HG03103 (cell line): ENCODE data around the gene CCDC3.

Experiments used
- ATAC-seq: cut with Tn5 transposase; IDR thresholded peaks from one replicate; pipeline ENCODE4 v1.9.1; 2021; ENCODE audit warnings: low read depth; ENCODE audit not compliant: unreplicated experiment

The CCDC3 gene

DNA sequence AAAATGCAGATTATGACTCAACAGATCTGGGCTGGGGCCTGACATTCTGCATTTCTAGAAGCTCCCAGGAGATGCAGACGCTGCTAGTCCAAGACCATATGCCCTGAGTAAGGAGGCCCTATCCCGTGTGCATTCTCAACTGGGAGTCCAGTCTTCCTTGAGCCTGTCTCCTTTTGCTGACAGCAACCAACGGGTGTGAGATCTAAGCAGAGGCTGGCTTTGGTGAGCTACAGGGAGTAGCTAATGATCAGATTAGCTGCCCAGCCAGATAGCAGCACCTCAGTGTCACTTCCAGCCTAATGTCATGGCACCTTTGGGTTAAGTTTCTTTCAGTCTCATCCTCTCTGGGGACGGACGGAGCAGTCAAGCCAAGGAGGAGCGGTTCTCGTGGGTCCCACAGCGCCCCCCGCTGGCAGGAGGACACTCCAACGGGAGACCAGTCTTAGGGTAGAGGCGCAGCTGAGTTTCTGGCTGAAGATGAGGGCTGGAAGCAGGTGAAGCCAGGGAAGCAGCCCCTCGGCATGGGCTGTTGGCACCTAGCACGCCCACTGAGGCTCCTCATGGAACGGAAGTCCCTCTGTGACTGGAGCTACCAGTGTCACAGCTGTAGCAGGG lies 154.0 kb downstream of the CCDC3 start:
- no peak for ATAC-seq

DNA sequence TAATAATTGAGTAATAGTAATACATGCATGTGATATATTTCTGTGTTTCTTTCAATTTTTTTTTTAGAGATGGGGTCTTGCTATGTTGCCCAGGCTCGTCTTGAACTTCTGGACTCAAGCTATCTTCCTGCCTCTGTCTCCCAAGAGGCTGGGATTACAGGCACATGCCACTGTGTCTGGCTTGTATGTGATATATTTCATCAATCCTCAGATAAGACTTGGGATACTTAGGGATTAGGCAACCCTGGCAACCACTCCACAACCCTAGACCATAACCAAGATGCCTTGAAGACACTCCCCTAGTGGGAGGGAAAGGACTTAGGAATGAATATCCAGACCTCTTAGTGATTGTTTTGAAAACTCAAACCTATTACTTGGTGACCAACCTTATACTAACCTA lies 154.8 kb downstream of the CCDC3 start:
- ATAC-seq: no peak
